ENCODE data around the gene IKZF3. TPM values are rescaled to one million over a fixed set of nuclear protein-coding genes. Genes with fewer than 3 reads are reported as not detected.

The IKZF3 gene
- total RNA-seq, 1 experiment from 2014 or later, result not detected

DNA sequence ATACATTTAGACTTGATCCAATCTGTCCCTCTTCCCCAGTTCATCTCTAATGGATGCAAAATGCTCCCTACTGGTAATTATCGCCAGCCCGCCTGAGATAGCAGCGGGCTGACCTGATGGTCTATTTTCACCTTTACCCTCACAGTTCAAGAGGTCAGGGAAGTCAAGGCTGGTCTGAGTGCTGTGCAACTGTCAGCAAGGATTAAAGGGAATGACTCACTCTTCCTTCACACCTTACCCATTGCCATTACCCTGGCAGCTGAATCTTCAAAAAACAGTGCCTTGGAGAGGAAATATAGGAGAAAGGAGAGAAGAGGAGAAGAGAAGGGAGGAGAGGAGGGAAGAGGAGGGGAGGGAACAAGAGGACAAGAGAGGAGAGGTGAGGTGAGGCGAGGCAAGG, 90.1 kb downstream of the IKZF3 start:
- ATAC-seq, result no peak
- no TSS peak for BruUV-seq (replicated peaks)

DNA sequence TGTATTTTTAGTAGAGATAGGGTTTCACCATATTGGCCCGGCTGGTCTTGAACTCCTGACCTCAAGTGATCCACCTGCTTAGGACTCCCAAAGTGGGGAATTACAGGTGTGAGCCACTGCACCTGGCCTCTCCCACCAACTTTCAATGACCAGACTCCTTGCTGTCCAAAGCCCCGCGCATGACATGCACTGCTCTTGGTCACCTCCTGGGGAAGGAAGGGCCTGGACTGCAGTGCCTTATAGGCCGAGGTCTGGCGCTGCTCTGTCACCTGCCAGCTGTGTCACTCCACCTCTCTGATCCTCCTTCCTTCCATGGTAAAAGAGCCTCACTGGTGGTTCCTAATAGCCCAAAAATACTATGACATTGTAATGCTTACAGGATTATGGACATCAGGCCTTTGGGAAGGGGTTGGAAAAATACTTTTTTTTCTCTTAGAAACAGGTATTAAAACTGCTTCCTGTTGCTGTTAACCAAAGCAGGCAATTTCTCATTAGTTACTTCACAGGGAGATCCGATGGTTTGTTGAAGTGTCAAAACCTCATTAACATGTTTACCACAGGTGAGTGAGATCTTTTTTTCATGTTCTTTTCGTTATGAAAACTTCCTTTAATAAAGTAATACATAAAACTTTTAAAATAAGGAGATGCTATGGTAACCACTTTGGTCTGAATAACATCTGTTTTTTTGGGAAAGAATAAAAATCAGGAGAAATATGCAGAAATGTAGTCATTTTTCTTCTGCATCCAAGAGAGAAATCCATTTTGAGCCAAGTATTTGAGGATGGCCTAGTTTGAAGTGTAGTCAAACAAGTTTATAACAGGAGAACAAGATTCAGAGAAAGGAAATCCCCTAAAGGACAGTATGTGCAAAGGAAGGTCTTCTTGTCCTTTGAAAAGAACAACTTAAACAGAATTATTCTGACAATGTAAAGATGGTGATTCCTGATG, 90.9 kb downstream of the IKZF3 start:
- no TSS peak for BruUV-seq (replicated peaks)
- intact Hi-C loops (cut with micrococcal nuclease), result no loop called here
- Histone ChIP-seq H4K20me1 (ENCODE audit: low read length) (no peaks in the 10 kb centered on the region), H3K27me3 (ENCODE audit: low read length) (peaks cover 17% of the 10 kb centered on the region), H3K9me3 (ENCODE audit: low read length) (no peaks in the 10 kb centered on the region), H3K9ac (ENCODE audit: low read length) (no peak overlapping the region), H3K79me2 (ENCODE audit: low read length) (no peaks in the 10 kb centered on the region), H3K4me1 (ENCODE audit: insufficient read depth, low read length) (peaks cover 19% of the 10 kb centered on the region), H3K4me3 (ENCODE audit: low read length) (no peak overlapping the region), H3K27ac (ENCODE audit: low read length) (no peak overlapping the region), H3K9me2 (replicated peaks; ENCODE audit: low read length) (no peaks in the 10 kb centered on the region), H3K36me3 (ENCODE audit: low read depth, low read length) (no peaks in the 10 kb centered on the region), H2AFZ (ENCODE audit: low read length) (no peak overlapping the region), H3K4me2 (ENCODE audit: low read length) (no peak overlapping the region), H3F3A (ENCODE audit: low read length, unreplicated experiment) (no peaks in the 10 kb centered on the region)
- DNase-seq, result no peak
- ChIA-PET POLR2A (ENCODE audit: unreplicated experiment) (no interaction called here), CTCF (no interaction called here)
- ATAC-seq, result no peak
- TF ChIP-seq, protein P1, sequence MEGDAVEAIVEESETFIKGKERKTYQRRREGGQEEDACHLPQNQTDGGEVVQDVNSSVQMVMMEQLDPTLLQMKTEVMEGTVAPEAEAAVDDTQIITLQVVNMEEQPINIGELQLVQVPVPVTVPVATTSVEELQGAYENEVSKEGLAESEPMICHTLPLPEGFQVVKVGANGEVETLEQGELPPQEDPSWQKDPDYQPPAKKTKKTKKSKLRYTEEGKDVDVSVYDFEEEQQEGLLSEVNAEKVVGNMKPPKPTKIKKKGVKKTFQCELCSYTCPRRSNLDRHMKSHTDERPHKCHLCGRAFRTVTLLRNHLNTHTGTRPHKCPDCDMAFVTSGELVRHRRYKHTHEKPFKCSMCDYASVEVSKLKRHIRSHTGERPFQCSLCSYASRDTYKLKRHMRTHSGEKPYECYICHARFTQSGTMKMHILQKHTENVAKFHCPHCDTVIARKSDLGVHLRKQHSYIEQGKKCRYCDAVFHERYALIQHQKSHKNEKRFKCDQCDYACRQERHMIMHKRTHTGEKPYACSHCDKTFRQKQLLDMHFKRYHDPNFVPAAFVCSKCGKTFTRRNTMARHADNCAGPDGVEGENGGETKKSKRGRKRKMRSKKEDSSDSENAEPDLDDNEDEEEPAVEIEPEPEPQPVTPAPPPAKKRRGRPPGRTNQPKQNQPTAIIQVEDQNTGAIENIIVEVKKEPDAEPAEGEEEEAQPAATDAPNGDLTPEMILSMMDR (conservative IDR thresholded peaks at IDR 0.05; ENCODE audit: low read depth, low read length), result no peak
- TF ChIP-seq EZH2 (IDR thresholded peaks at IDR 0.05; ENCODE audit: low read length, unreplicated experiment) (no peak), EZH2phosphoT487 (IDR thresholded peaks at IDR 0.05; ENCODE audit: borderline replicate concordance, low read length) (no peak)

More for the DNA sequence above, 90.1 kb downstream of the IKZF3 start:
- Histone ChIP-seq H3K79me2 (ENCODE audit: low read length) (no peaks in the 10 kb centered on the region), H3K36me3 (ENCODE audit: low read depth, low read length) (no peaks in the 10 kb centered on the region), H3K4me2 (ENCODE audit: low read length) (no peak overlapping the region), H3K9me2 (replicated peaks; ENCODE audit: low read length) (no peaks in the 10 kb centered on the region), H2AFZ (ENCODE audit: low read length) (no peak overlapping the region), H4K20me1 (ENCODE audit: low read length) (no peaks in the 10 kb centered on the region), H3K4me3 (ENCODE audit: low read length) (no peak overlapping the region), H3K9me3 (ENCODE audit: low read length) (no peaks in the 10 kb centered on the region), H3K4me1 (ENCODE audit: insufficient read depth, low read length) (peaks cover 18% of the 10 kb centered on the region), H3F3A (ENCODE audit: low read length, unreplicated experiment) (no peaks in the 10 kb centered on the region), H3K27ac (ENCODE audit: low read length) (no peak overlapping the region), H3K9ac (ENCODE audit: low read length) (no peak overlapping the region), H3K27me3 (ENCODE audit: low read length) (peaks cover 17% of the 10 kb centered on the region)
- intact Hi-C loops (cut with micrococcal nuclease), result no loop called here
- DNase-seq, result no peak
- ChIA-PET CTCF (no interaction called here), POLR2A (ENCODE audit: unreplicated experiment) (no interaction called here)
- TF ChIP-seq EZH2 (IDR thresholded peaks at IDR 0.05; ENCODE audit: low read length, unreplicated experiment) (no peak), EZH2phosphoT487 (IDR thresholded peaks at IDR 0.05; ENCODE audit: borderline replicate concordance, low read length) (no peak)
- TF ChIP-seq, protein P1 (conservative IDR thresholded peaks at IDR 0.05; ENCODE audit: low read depth, low read length), result no peak

DNA sequence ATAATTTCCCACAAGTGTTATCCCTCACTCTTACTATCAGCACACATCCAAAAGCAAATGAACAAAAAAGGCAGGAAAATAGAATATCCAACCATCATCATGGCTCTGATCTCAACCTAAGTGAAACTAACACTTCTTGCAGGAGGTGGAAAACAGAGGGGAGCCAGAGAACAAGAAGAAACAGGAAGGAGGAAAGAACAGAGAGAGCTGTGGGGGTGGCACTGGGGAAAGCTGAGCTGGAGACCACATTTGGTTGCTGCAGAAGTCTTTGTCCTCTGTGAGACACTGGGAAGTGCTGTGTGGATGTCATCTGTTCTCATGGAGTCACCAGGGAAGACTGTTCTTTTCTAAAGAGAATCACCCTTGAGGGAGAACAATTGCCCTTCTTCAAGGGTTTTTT, 91.7 kb downstream of the IKZF3 start:
- no peak for DNase-seq
- TF ChIP-seq, protein P1 (conservative IDR thresholded peaks at IDR 0.05; ENCODE audit: low read depth, low read length), result no peak
- no peak for TF ChIP-seq EZH2 (IDR thresholded peaks at IDR 0.05; ENCODE audit: low read length, unreplicated experiment)
- Histone ChIP-seq H3K79me2 (ENCODE audit: low read length) (no peaks in the 10 kb centered on the region), H3K4me3 (ENCODE audit: low read length) (no peak overlapping the region), H2AFZ (ENCODE audit: low read length) (no peak overlapping the region), H4K20me1 (ENCODE audit: low read length) (no peaks in the 10 kb centered on the region), H3K9ac (ENCODE audit: low read length) (no peak overlapping the region), H3K36me3 (ENCODE audit: low read depth, low read length) (no peaks in the 10 kb centered on the region), H3K27ac (ENCODE audit: low read length) (no peak overlapping the region), H3K27me3 (ENCODE audit: low read length) (peaks cover 15% of the 10 kb centered on the region), H3K9me3 (ENCODE audit: low read length) (no peaks in the 10 kb centered on the region), H3K9me2 (replicated peaks; ENCODE audit: low read length) (no peaks in the 10 kb centered on the region), H3K4me2 (ENCODE audit: low read length) (no peak overlapping the region), H3K4me1 (ENCODE audit: insufficient read depth, low read length) (peaks cover 19% of the 10 kb centered on the region), H3F3A (ENCODE audit: low read length, unreplicated experiment) (no peaks in the 10 kb centered on the region)
- ATAC-seq, result no peak
- CTCF ChIA-PET, result no interaction called here
- intact Hi-C loops (cut with micrococcal nuclease), result no loop called here
- BruUV-seq (replicated peaks), result no TSS peak
- POLR2A ChIA-PET (ENCODE audit: unreplicated experiment), result no interaction called here
